ENCODE results near the gene RCOR3. TPM values are rescaled to one million over a fixed set of nuclear protein-coding genes. Genes with fewer than 3 reads are reported as not detected.
A peak's percentile ranks its signal among the peaks of the same experiment; 100 is the strongest.
"Not testable (repeated sequence)": the region's sequence is repeated elsewhere in the genome, so short reads cannot be mapped to it uniquely, and the experiment has no call there.

RCOR3 gene
- total RNA-seq, 1 experiment from 2014 or later: 70.3 TPM

- no peaks in the 10 kb centered on the region for H3K27me3 Mint-ChIP-seq (ENCODE audit: insufficient read depth, unreplicated experiment)
- CTCF ChIA-PET: interaction anchor here (0.8 to 2.0 kb wide), 11 partner anchors 9 to 886 kb away, joined by 3 to 7 read pairs (median 3); no protein-coding TSS in a partner anchor
- H3K4me1 Mint-ChIP-seq (ENCODE audit: insufficient read depth, unreplicated experiment): peaks cover 27% of the 10 kb centered on the region
- no peaks in the 10 kb centered on the region for H3K9me3 Mint-ChIP-seq (ENCODE audit: unreplicated experiment)
- POLR2A ChIA-PET: interaction anchor here (0.6 to 3.9 kb wide), 35 partner anchors 11 to 1860 kb away, joined by 3 to 34 read pairs (median 4); partner anchors contain the start of genes ATF3, IRF6 and SLC30A1
- TF ChIP-seq CTCF (IDR thresholded peaks at IDR 0.05; ENCODE audit: unreplicated experiment): no peak
- intact Hi-C loops (cut with micrococcal nuclease): no loop called here
- peak; percentile 92 for DNase-seq (ENCODE audit: unreplicated experiment)
- BruUV-seq (replicated peaks): no TSS peak
- H3K27ac Mint-ChIP-seq (ENCODE audit: low read depth, unreplicated experiment): peak overlapping the region; percentile 96
- H3K4me3 Mint-ChIP-seq (ENCODE audit: unreplicated experiment): peak overlapping the region; percentile 88
- H3K36me3 Mint-ChIP-seq (ENCODE audit: insufficient read depth, unreplicated experiment): peaks cover 56% of the 10 kb centered on the region
Observed at GRCh38 chr1:211260141-211261107, 1.3 kb downstream of the RCOR3 start.

GRCh38 chr1:211261229-211261628 lies 2.1 kb downstream of the RCOR3 start:
- no peak for TF ChIP-seq CTCF (IDR thresholded peaks at IDR 0.05; ENCODE audit: unreplicated experiment)
- BruUV-seq (replicated peaks): TSS peak; percentile 39
- H3K36me3 Mint-ChIP-seq (ENCODE audit: insufficient read depth, unreplicated experiment): peaks cover 57% of the 10 kb centered on the region
- ChIA-PET POLR2A (interaction anchor here (0.7 to 3.9 kb wide), 23 partner anchors 10 to 1861 kb away, joined by 3 to 34 read pairs (median 4); partner anchors contain the start of genes ATF3 and SLC30A1), CTCF (interaction anchor here (0.6 to 2.0 kb wide), 15 partner anchors 10 to 1117 kb away, joined by 3 to 7 read pairs (median 3); no protein-coding TSS in a partner anchor)
- no peak for DNase-seq (ENCODE audit: unreplicated experiment)
- H3K27me3 Mint-ChIP-seq (ENCODE audit: insufficient read depth, unreplicated experiment): no peaks in the 10 kb centered on the region
- peak overlapping the region; percentile 96 for H3K27ac Mint-ChIP-seq (ENCODE audit: low read depth, unreplicated experiment)
- no peaks in the 10 kb centered on the region for H3K9me3 Mint-ChIP-seq (ENCODE audit: unreplicated experiment)
- H3K4me3 Mint-ChIP-seq (ENCODE audit: unreplicated experiment): peak overlapping the region; percentile 88
- intact Hi-C loops (cut with micrococcal nuclease): no loop called here
- H3K4me1 Mint-ChIP-seq (ENCODE audit: insufficient read depth, unreplicated experiment): peaks cover 33% of the 10 kb centered on the region

GRCh38 chr1:211263022-211263421 lies 3.9 kb downstream of the RCOR3 start:
- peaks cover 72% of the 10 kb centered on the region for H3K36me3 Mint-ChIP-seq (ENCODE audit: insufficient read depth, unreplicated experiment)
- BruUV-seq (replicated peaks); H3K9me3 Mint-ChIP-seq (ENCODE audit: unreplicated experiment); intact Hi-C loops (cut with micrococcal nuclease); H3K27ac Mint-ChIP-seq (ENCODE audit: low read depth, unreplicated experiment); H3K4me3 Mint-ChIP-seq (ENCODE audit: unreplicated experiment); H3K27me3 Mint-ChIP-seq (ENCODE audit: insufficient read depth, unreplicated experiment); DNase-seq (ENCODE audit: unreplicated experiment): not testable (repeated sequence)
- ChIA-PET CTCF (interaction anchor here (0.7 to 1.7 kb wide), 2 partner anchors 10 to 60 kb away, joined by 4 to 6 read pairs; no protein-coding TSS in a partner anchor), POLR2A (interaction anchor here (0.6 to 3.9 kb wide), 5 partner anchors 8 to 119 kb away, joined by 3 to 34 read pairs (median 3); no protein-coding TSS in a partner anchor)
- peaks cover 22% of the 10 kb centered on the region for H3K4me1 Mint-ChIP-seq (ENCODE audit: insufficient read depth, unreplicated experiment)

- peaks cover 12% of the 10 kb centered on the region for H3K4me1 Mint-ChIP-seq (ENCODE audit: insufficient read depth, unreplicated experiment)
- intact Hi-C loops (cut with micrococcal nuclease): no loop called here
- no peaks in the 10 kb centered on the region for H3K27me3 Mint-ChIP-seq (ENCODE audit: insufficient read depth, unreplicated experiment)
- no peak overlapping the region for H3K4me3 Mint-ChIP-seq (ENCODE audit: unreplicated experiment)
- H3K36me3 Mint-ChIP-seq (ENCODE audit: insufficient read depth, unreplicated experiment): peaks cover 89% of the 10 kb centered on the region
- no TSS peak for BruUV-seq (replicated peaks)
- no peak for TF ChIP-seq CTCF (IDR thresholded peaks at IDR 0.05; ENCODE audit: unreplicated experiment)
- POLR2A ChIA-PET: interaction anchor here (0.6 to 3.2 kb wide), 6 partner anchors 9 to 73 kb away, joined by 4 to 19 read pairs (median 6); partner anchors contain the start of gene RCOR3
- CTCF ChIA-PET: interaction anchor here (0.9 to 1.3 kb wide), 4 partner anchors 9 to 859 kb away, joined by 3 to 4 read pairs (median 3); no protein-coding TSS in a partner anchor
- H3K27ac Mint-ChIP-seq (ENCODE audit: low read depth, unreplicated experiment): peak overlapping the region; percentile 35
- DNase-seq (ENCODE audit: unreplicated experiment): no peak
- H3K9me3 Mint-ChIP-seq (ENCODE audit: unreplicated experiment): no peaks in the 10 kb centered on the region
Observed at GRCh38 chr1:211267204-211267857, 8.2 kb downstream of the RCOR3 start.

Data from MCF 10A (cell line).